ENCODE measurements around the gene PACS1.

DNA sequence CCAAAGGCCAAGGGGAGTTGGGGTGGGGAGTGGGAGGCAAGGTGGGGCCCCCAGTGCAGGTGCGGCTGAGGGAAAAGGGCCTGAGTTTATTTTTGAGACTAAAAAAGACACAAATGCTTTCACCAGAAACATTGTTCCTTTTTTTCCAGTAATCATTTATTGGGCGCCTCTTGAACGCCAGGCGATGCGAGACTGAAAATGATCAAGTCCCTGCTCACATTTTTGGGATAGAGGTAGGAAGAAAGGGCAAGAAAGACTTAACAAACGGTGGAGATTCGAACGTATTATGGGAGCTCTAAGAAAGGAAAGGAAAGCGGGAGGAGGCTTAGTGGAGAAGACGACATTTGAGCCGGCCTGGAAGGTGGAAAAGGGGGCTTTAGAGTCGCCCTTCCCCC is 18.7 kb upstream of the PACS1 start:
- TF ChIP-seq, protein P1, sequence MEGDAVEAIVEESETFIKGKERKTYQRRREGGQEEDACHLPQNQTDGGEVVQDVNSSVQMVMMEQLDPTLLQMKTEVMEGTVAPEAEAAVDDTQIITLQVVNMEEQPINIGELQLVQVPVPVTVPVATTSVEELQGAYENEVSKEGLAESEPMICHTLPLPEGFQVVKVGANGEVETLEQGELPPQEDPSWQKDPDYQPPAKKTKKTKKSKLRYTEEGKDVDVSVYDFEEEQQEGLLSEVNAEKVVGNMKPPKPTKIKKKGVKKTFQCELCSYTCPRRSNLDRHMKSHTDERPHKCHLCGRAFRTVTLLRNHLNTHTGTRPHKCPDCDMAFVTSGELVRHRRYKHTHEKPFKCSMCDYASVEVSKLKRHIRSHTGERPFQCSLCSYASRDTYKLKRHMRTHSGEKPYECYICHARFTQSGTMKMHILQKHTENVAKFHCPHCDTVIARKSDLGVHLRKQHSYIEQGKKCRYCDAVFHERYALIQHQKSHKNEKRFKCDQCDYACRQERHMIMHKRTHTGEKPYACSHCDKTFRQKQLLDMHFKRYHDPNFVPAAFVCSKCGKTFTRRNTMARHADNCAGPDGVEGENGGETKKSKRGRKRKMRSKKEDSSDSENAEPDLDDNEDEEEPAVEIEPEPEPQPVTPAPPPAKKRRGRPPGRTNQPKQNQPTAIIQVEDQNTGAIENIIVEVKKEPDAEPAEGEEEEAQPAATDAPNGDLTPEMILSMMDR (IDR thresholded peaks at IDR 0.05): no peak
- TF ChIP-seq EP300 (IDR thresholded peaks at IDR 0.05): no peak
- TF ChIP-seq POLR2A (IDR thresholded peaks at IDR 0.05; ENCODE audit: low read depth): no peak
- no peak for TF ChIP-seq POLR2AphosphoS5 (IDR thresholded peaks at IDR 0.05)
